Activated B cell treated with CpG ODN at 0.5 μM for 24 hours (primary cell): Measurements from ENCODE around the gene MMP17. TPM values are rescaled to one million over a fixed set of nuclear protein-coding genes. Genes with fewer than 3 reads are reported as not detected.

ENCODE experiments used
- ATAC-seq: fragments of 200-7000 bp; cut with Tn5 transposase; one replicate; pipeline ENCODE4 v1.10.0; 2021; ENCODE audit warnings: low read depth, mild to moderate bottlenecking, moderate library complexity
- CTCF ChIA-PET: fragments of 350-600 bp; sonication (Branson Sonifier 250); formaldehyde crosslinking; loops from one replicate; lab custom pipeline; 2021; ENCODE audit warnings: antibody characterized with exemption; lab: Charles Lee
- POLR2A ChIA-PET: fragments of 350-600 bp; sonication (Branson Sonifier 250); formaldehyde crosslinking; loops from one replicate; lab custom pipeline; 2021; ENCODE audit warnings: antibody characterized with exemption; lab: Charles Lee
- DNase-seq: peaks from one replicate; pipeline ENCODE4 v3.0.0; 2022
- H3K27ac Mint-ChIP-seq: one replicate; pipeline ENCODE4 v1.8.0; 2020; ENCODE audit warnings: mixed read lengths
- H3K27me3 Mint-ChIP-seq: one replicate; pipeline ENCODE4 v1.8.0; 2021; ENCODE audit warnings: mixed read lengths
- H3K36me3 Mint-ChIP-seq: one replicate; pipeline ENCODE4 v1.8.0; 2021; ENCODE audit warnings: low read depth, mixed read lengths
- H3K4me1 Mint-ChIP-seq: one replicate; pipeline ENCODE4 v1.8.0; 2021; ENCODE audit warnings: mixed read lengths
- H3K4me3 Mint-ChIP-seq: one replicate; pipeline ENCODE4 v1.8.0; 2020; ENCODE audit warnings: mild to moderate bottlenecking, mixed read lengths
- H3K9me3 Mint-ChIP-seq: one replicate; pipeline ENCODE4 v1.8.0; 2020; ENCODE audit warnings: mixed read lengths
- CTCF ChIP-seq: fragments of 200-600 bp; IDR thresholded peaks from one replicate; pipeline ENCODE4 v1.8.0; 2022; ENCODE audit warnings: antibody characterized with exemption, mild to moderate bottlenecking
- intact Hi-C: fragments of 100-400 bp; cut with micrococcal nuclease; formaldehyde crosslinking; loops from one replicate; pipeline ENCODE4 v1.15.1; 2024
- total RNA-seq: library from RNA; stranded (reverse); gene quantifications from 2 replicates; pipeline ENCODE4 v1.2.3, GENCODE V29; 2022

MMP17 gene
- total RNA-seq, 1 donor from 2014 or later: 11.3 TPM

- POLR2A ChIA-PET: interaction anchor here (0.7 kb wide), 1 partner anchor 1019 kb away, joined by 3 read pairs; no protein-coding TSS in a partner anchor
- H3K27me3 Mint-ChIP-seq: no peaks in the 10 kb centered on the region
- no peak overlapping the region for H3K27ac Mint-ChIP-seq
- intact Hi-C loops: no loop called here
- H3K36me3 Mint-ChIP-seq: no peaks in the 10 kb centered on the region
- TF ChIP-seq CTCF: no peak
- CTCF ChIA-PET: no interaction called here
- peaks cover 19% of the 10 kb centered on the region for H3K4me1 Mint-ChIP-seq
- no peak for ATAC-seq
- no peaks in the 10 kb centered on the region for H3K9me3 Mint-ChIP-seq
- H3K4me3 Mint-ChIP-seq: no peak overlapping the region
- DNase-seq: no peak
Measured at GRCh38 chr12:131900397-131900796, 72.2 kb downstream of the MMP17 start.

Other genes starting within 250 kb of the MMP17 start
- 75.1 and 88.0 TPM in 2 replicates for gene SFSWAP, start 117.3 kb upstream of the MMP17 start, total RNA-seq
- 20.1 and 27.0 TPM in 2 replicates for gene ULK1, start 66.2 kb downstream of the MMP17 start, total RNA-seq
- 51.5 and 60.3 TPM in 2 replicates for gene PUS1, start 100.9 kb downstream of the MMP17 start, total RNA-seq
- gene EP400, start 121.5 kb downstream of the MMP17 start, total RNA-seq: 57.8 and 65.6 TPM in 2 replicates